GM21619 (cell line): ENCODE data around the gene EXOC1.
"Not testable (repeated sequence)": the region's sequence is repeated elsewhere in the genome, so short reads cannot be mapped to it uniquely, and the experiment has no call there.

Experiments
- ATAC-seq: cut with Tn5 transposase; IDR thresholded peaks from one replicate; pipeline ENCODE4 v1.9.1; 2021; ENCODE audit not compliant: unreplicated experiment

The EXOC1 gene

GRCh38 chr4:55903577-55903976, 50.1 kb downstream of the EXOC1 start:
- ATAC-seq, result no peak

- ATAC-seq, result no peak
These were observed 51.1 kb downstream of the EXOC1 start for GRCh38 chr4:55904576-55904975.

- no peak for ATAC-seq
These were observed 52.9 kb downstream of the EXOC1 start for GRCh38 chr4:55906323-55906722.

GRCh38 chr4:55906989-55907388, 53.5 kb downstream of the EXOC1 start:
- no peak for ATAC-seq

GRCh38 chr4:55907469-55907868, 54.0 kb downstream of the EXOC1 start:
- no peak for ATAC-seq

GRCh38 chr4:55910140-55910539, 56.7 kb downstream of the EXOC1 start:
- ATAC-seq, result no peak

GRCh38 chr4:55912249-55912648, 58.8 kb downstream of the EXOC1 start:
- ATAC-seq, result no peak

GRCh38 chr4:55920571-55920970, 67.1 kb downstream of the EXOC1 start:
- ATAC-seq, result no peak

GRCh38 chr4:55921093-55921492, 67.6 kb downstream of the EXOC1 start:
- no peak for ATAC-seq

- ATAC-seq, result no peak
These were observed 71.8 kb downstream of the EXOC1 start for GRCh38 chr4:55925241-55925640.

GRCh38 chr4:55926610-55927009, 73.2 kb downstream of the EXOC1 start:
- ATAC-seq, result peak; percentile 69

GRCh38 chr4:55927803-55928437, 74.5 kb downstream of the EXOC1 start:
- ATAC-seq, result no peak

GRCh38 chr4:55928846-55929245, 75.4 kb downstream of the EXOC1 start:
- no peak for ATAC-seq

- ATAC-seq, result no peak
These were observed 77.6 kb downstream of the EXOC1 start for GRCh38 chr4:55931043-55931442.

- ATAC-seq, result no peak
These were observed 78.4 kb downstream of the EXOC1 start for GRCh38 chr4:55931833-55932232.

- no peak for ATAC-seq
These were observed 79.1 kb downstream of the EXOC1 start for GRCh38 chr4:55932511-55932910.

- no peak for ATAC-seq
These were observed 80.2 kb downstream of the EXOC1 start for GRCh38 chr4:55933611-55934010.

- ATAC-seq, result not testable (repeated sequence)
These were observed 82.5 kb downstream of the EXOC1 start for GRCh38 chr4:55935907-55936306.

- no peak for ATAC-seq
These were observed 85.0 kb downstream of the EXOC1 start for GRCh38 chr4:55938481-55938880.

GRCh38 chr4:55939421-55939820, 86.0 kb downstream of the EXOC1 start:
- ATAC-seq, result no peak

GRCh38 chr4:55941881-55942396, 88.5 kb downstream of the EXOC1 start:
- ATAC-seq, result no peak

- peak; percentile 31 for ATAC-seq
These were observed 93.9 kb downstream of the EXOC1 start for GRCh38 chr4:55947254-55947882.
